ENCODE measurements around the gene HIVEP3. TPM values are rescaled to one million over a fixed set of nuclear protein-coding genes. Genes with fewer than 3 reads are reported as not detected.

HIVEP3 gene
- total RNA-seq, 1 experiment from 2014 or later: 6.0 TPM

DNA sequence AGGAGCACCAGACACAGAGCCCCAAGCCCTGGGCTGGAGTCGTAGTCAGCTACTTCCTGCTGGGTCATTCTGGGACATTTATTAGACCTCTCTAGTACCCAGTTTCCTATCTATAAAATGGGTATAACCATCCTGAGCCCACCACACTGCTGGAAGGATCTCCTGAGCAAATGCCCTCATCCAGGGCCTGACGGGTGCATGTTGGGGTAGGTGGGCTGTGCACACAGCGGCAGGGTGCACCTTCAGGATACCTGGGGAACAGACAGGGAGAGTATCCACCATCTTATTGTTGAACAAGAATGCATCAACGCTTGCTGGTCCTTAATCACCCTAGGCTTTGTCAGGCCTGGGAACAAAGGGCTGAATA lies 191.0 kb downstream of the HIVEP3 start:
- Histone ChIP-seq H3K36me3 (ENCODE audit: control insufficient read depth, insufficient read depth, low read length) (no peaks in the 10 kb centered on the region), H3K27ac (ENCODE audit: low read length) (no peak overlapping the region), H3K4me3 (ENCODE audit: low read depth in 2 of 2, low read length in 2 of 2) (no peak overlapping the region), H3K9me3 (ENCODE audit: control insufficient read depth, insufficient read depth, low read depth, low read length) (no peaks in the 10 kb centered on the region), H3K4me1 (ENCODE audit: control insufficient read depth, insufficient read depth, low read length) (no peaks in the 10 kb centered on the region), H3K27me3 (ENCODE audit: control insufficient read depth, insufficient read depth, low read length) (no peaks in the 10 kb centered on the region)
- no TSS peak for BruUV-seq (replicated peaks)
- ATAC-seq (no peak), DNase-seq (ENCODE audit: low read depth, low spot score) (no peak)
- in situ Hi-C loops (cut with HindIII; ENCODE audit: low pct_unique_long_range_greater_than_20kb, low sequenced_read_pairs): no loop called here
- intact Hi-C loops (cut with micrococcal nuclease; ENCODE audit: unreplicated experiment): no loop called here
- CTCF ChIA-PET: no interaction called here
- TF ChIP-seq, protein P1, sequence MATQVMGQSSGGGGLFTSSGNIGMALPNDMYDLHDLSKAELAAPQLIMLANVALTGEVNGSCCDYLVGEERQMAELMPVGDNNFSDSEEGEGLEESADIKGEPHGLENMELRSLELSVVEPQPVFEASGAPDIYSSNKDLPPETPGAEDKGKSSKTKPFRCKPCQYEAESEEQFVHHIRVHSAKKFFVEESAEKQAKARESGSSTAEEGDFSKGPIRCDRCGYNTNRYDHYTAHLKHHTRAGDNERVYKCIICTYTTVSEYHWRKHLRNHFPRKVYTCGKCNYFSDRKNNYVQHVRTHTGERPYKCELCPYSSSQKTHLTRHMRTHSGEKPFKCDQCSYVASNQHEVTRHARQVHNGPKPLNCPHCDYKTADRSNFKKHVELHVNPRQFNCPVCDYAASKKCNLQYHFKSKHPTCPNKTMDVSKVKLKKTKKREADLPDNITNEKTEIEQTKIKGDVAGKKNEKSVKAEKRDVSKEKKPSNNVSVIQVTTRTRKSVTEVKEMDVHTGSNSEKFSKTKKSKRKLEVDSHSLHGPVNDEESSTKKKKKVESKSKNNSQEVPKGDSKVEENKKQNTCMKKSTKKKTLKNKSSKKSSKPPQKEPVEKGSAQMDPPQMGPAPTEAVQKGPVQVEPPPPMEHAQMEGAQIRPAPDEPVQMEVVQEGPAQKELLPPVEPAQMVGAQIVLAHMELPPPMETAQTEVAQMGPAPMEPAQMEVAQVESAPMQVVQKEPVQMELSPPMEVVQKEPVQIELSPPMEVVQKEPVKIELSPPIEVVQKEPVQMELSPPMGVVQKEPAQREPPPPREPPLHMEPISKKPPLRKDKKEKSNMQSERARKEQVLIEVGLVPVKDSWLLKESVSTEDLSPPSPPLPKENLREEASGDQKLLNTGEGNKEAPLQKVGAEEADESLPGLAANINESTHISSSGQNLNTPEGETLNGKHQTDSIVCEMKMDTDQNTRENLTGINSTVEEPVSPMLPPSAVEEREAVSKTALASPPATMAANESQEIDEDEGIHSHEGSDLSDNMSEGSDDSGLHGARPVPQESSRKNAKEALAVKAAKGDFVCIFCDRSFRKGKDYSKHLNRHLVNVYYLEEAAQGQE (IDR thresholded peaks at IDR 0.05; ENCODE audit: insufficient read depth in 1 of 2, low read depth in 2 of 2, low read length in 1 of 2): no peak
- TF ChIP-seq POLR2AphosphoS5 (IDR thresholded peaks at IDR 0.05; ENCODE audit: low read depth, low read length) (no peak), SIN3A (IDR thresholded peaks at IDR 0.05; ENCODE audit: borderline replicate concordance, insufficient read depth, low read depth, low read length) (no peak), TCF7L2 (IDR thresholded peaks at IDR 0.05; ENCODE audit: low read depth, low read length) (no peak)
- TF ChIP-seq, protein P2, sequence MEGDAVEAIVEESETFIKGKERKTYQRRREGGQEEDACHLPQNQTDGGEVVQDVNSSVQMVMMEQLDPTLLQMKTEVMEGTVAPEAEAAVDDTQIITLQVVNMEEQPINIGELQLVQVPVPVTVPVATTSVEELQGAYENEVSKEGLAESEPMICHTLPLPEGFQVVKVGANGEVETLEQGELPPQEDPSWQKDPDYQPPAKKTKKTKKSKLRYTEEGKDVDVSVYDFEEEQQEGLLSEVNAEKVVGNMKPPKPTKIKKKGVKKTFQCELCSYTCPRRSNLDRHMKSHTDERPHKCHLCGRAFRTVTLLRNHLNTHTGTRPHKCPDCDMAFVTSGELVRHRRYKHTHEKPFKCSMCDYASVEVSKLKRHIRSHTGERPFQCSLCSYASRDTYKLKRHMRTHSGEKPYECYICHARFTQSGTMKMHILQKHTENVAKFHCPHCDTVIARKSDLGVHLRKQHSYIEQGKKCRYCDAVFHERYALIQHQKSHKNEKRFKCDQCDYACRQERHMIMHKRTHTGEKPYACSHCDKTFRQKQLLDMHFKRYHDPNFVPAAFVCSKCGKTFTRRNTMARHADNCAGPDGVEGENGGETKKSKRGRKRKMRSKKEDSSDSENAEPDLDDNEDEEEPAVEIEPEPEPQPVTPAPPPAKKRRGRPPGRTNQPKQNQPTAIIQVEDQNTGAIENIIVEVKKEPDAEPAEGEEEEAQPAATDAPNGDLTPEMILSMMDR (IDR thresholded peaks at IDR 0.05): no peak
- POLR2A ChIA-PET: no interaction called here

DNA sequence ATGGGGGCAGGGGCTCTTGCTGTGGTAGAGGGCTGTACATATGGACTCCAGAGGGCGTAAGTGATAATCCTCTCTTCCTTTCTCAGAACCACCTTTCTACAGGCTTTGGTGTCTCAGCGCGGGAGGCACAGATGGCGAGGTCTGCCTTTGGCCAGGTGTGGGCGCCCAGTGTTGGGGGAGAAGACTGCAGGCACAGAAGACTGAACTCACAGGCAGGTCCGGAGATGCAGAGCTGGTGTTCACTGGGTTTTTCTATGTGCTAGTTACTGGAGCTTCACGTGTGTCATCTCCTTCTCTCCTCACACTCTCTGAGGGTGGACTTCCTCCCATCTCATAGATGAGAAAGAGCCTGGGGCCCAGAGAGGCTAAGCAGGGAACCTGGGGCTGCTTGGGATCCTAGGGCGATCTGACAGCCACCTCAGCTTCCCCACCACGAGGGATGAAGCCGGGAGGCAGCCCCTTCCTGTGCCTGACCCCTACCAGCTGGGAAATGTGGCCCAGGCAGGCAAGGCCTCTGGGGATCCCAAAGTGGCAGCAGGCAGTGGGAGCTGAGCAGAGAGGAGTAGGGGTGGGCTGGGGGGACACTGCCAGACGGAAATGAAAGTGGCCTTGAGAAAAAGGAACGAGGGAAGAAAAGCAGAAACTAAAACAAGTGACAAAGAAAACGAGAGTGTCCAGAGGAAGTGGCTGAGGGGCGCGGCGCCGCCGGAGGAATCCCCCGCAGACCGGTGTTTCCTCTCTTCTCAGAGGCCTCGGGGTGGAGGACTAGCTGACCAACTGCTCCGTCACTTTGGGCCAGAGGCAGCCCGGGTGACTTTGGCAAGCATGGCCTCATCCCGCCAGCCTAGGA lies 191.6 kb downstream of the HIVEP3 start:
- BruUV-seq (replicated peaks): no TSS peak
- no peaks in the 10 kb centered on the region for H3K9me3 ChIP-seq (ENCODE audit: control insufficient read depth, insufficient read depth, low read depth, low read length)
- ChIA-PET CTCF (no interaction called here), POLR2A (interaction anchor here (0.6 kb wide), 1 partner anchor 119 kb away, joined by 8 read pairs; no protein-coding TSS in a partner anchor)
- H3K27me3 ChIP-seq (ENCODE audit: control insufficient read depth, insufficient read depth, low read length): no peaks in the 10 kb centered on the region
- H3K27ac ChIP-seq (ENCODE audit: low read length): no peak overlapping the region
- no peak overlapping the region for H3K4me3 ChIP-seq (ENCODE audit: low read depth in 2 of 2, low read length in 2 of 2)
- intact Hi-C loops (cut with micrococcal nuclease; ENCODE audit: unreplicated experiment): no loop called here
- no peak for DNase-seq (ENCODE audit: low read depth, low spot score)
- peak; percentile 32 for ATAC-seq
- TF ChIP-seq, protein P2 (IDR thresholded peaks at IDR 0.05): no peak
- TF ChIP-seq, protein P1 (IDR thresholded peaks at IDR 0.05; ENCODE audit: insufficient read depth in 1 of 2, low read depth in 2 of 2, low read length in 1 of 2): no peak
- TF ChIP-seq SIN3A (IDR thresholded peaks at IDR 0.05; ENCODE audit: borderline replicate concordance, insufficient read depth, low read depth, low read length) (no peak), TCF7L2 (IDR thresholded peaks at IDR 0.05; ENCODE audit: low read depth, low read length) (no peak), POLR2AphosphoS5 (IDR thresholded peaks at IDR 0.05; ENCODE audit: low read depth, low read length) (no peak)
- in situ Hi-C loops (cut with HindIII; ENCODE audit: low pct_unique_long_range_greater_than_20kb, low sequenced_read_pairs): no loop called here
- no peaks in the 10 kb centered on the region for H3K36me3 ChIP-seq (ENCODE audit: control insufficient read depth, insufficient read depth, low read length)
- H3K4me1 ChIP-seq (ENCODE audit: control insufficient read depth, insufficient read depth, low read length): no peaks in the 10 kb centered on the region

Data from Panc1 (cell line).